ENCODE results near the gene SAP30BP.

The SAP30BP gene

DNA sequence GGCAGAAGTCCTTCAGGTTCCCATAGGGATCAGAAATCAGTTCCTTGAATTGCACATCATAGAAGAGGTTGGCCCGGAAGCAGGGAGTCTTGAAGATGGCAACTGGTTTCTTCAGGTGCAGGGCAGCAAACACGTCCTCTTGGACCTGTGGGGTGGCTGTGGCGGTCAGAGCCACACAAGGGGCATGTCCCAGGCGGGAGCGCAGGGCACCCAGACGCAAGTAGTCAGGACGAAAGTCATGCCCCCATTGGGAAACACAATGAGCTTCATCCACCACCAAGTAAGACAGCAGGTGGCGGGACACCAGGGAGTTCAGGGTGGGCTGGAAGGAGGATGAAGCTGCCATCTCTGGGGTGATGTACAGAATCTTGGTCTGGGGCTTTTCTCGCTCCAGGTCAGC lies 4.6 kb upstream of the SAP30BP start:
- no peak overlapping the region for H3K27ac ChIP-seq (ENCODE audit: insufficient read depth, low read length, poor library complexity, severe bottlenecking)
- H3K36me3 ChIP-seq (ENCODE audit: control insufficient read depth, insufficient read depth, low read length) = peaks cover 22% of the 10 kb centered on the region
- H3K9me3 ChIP-seq (ENCODE audit: control insufficient read depth, low read length) = no peaks in the 10 kb centered on the region
- H3K4me3 ChIP-seq (ENCODE audit: insufficient read depth, low read depth, low read length, poor library complexity, severe bottlenecking) = no peak overlapping the region
- peaks cover 7% of the 10 kb centered on the region for H3K4me1 ChIP-seq (ENCODE audit: control insufficient read depth, insufficient read depth, low read length, poor library complexity, severe bottlenecking)
- DNase-seq = no peak
- H3K27me3 ChIP-seq (replicated peaks; ENCODE audit: control insufficient read depth, insufficient read depth, low read length, poor library complexity, severe bottlenecking) = no peaks in the 10 kb centered on the region

DNA sequence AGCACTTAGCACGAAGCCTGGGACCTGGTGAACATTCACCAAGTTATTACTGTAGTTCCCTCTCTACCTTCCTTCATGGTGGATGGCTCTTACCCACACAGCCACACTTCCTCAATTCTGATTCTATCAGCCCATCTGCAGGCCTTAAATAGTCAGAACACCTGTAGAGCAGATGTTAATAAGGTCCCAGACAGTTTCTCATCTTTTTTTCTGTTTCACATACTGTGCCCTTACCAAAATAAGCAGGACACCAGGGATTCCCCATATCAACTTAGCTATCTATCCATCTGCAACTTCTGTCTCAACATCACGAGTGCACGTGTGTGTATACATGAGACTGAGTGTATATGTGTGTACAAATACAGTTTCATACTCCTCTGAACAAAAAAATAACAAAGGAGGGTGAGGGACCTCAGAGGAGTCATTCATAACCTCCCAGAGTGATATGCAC lies 3.0 kb upstream of the SAP30BP start:
- Histone ChIP-seq H3K4me1 (ENCODE audit: control insufficient read depth, insufficient read depth, low read length, poor library complexity, severe bottlenecking) (peaks cover 14% of the 10 kb centered on the region), H3K36me3 (ENCODE audit: control insufficient read depth, insufficient read depth, low read length) (peaks cover 22% of the 10 kb centered on the region), H3K27me3 (replicated peaks; ENCODE audit: control insufficient read depth, insufficient read depth, low read length, poor library complexity, severe bottlenecking) (no peaks in the 10 kb centered on the region), H3K4me3 (ENCODE audit: insufficient read depth, low read depth, low read length, poor library complexity, severe bottlenecking) (no peak overlapping the region), H3K9me3 (ENCODE audit: control insufficient read depth, low read length) (no peaks in the 10 kb centered on the region), H3K27ac (ENCODE audit: insufficient read depth, low read length, poor library complexity, severe bottlenecking) (no peak overlapping the region)
- DNase-seq = no peak

DNA sequence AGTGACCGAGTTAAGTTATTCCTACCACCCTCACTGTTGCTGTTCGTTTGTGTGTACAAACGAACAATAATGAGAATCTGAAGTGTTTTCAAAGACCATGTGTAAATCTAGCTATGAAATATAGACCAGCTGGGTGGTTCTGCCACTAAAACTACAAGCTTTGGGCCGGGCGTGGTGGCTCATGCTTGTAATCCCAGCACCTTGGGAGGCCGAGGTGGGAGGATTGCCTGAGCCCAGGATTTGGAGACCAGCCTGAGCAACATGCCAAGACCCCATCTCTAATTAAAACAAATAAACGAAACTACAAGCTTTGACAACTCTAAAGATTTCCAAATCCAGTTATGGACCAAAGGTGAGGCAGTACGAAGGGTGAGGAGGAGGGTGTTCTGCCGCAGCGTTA lies 1.2 kb upstream of the SAP30BP start:
- DNase-seq = no peak
- peaks cover 14% of the 10 kb centered on the region for H3K4me1 ChIP-seq (ENCODE audit: control insufficient read depth, insufficient read depth, low read length, poor library complexity, severe bottlenecking)
- no peak overlapping the region for H3K27ac ChIP-seq (ENCODE audit: insufficient read depth, low read length, poor library complexity, severe bottlenecking)
- H3K36me3 ChIP-seq (ENCODE audit: control insufficient read depth, insufficient read depth, low read length) = peaks cover 32% of the 10 kb centered on the region
- H3K27me3 ChIP-seq (replicated peaks; ENCODE audit: control insufficient read depth, insufficient read depth, low read length, poor library complexity, severe bottlenecking) = no peaks in the 10 kb centered on the region
- H3K9me3 ChIP-seq (ENCODE audit: control insufficient read depth, low read length) = no peaks in the 10 kb centered on the region
- H3K4me3 ChIP-seq (ENCODE audit: insufficient read depth, low read depth, low read length, poor library complexity, severe bottlenecking) = no peak overlapping the region

DNA sequence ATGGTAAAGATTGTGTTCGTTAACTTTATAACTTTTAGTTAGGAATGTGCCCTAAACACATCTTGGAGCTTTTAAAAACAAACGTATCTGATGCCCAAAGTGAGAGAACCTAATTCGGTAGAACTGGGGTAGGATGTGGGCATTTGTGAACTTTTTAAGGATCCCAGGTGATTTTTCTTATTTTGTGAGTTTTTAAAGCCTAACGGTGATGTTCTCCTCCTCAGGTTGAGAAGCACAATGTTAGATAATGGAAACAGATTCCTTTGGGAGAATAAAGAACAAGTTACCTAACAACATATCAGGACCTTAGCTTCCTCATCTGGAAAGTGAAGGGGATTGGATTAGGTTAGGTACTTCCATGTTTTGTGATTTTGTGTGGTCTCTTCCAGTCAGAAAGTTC lies 687 bp downstream of the SAP30BP start:
- Histone ChIP-seq H3K4me1 (ENCODE audit: control insufficient read depth, insufficient read depth, low read length, poor library complexity, severe bottlenecking) (peaks cover 14% of the 10 kb centered on the region), H3K36me3 (ENCODE audit: control insufficient read depth, insufficient read depth, low read length) (peaks cover 36% of the 10 kb centered on the region), H3K27ac (ENCODE audit: insufficient read depth, low read length, poor library complexity, severe bottlenecking) (peak overlapping the region; percentile 93), H3K4me3 (ENCODE audit: insufficient read depth, low read depth, low read length, poor library complexity, severe bottlenecking) (peak overlapping the region; percentile 99), H3K9me3 (ENCODE audit: control insufficient read depth, low read length) (no peaks in the 10 kb centered on the region), H3K27me3 (replicated peaks; ENCODE audit: control insufficient read depth, insufficient read depth, low read length, poor library complexity, severe bottlenecking) (no peaks in the 10 kb centered on the region)
- no peak for DNase-seq

DNA sequence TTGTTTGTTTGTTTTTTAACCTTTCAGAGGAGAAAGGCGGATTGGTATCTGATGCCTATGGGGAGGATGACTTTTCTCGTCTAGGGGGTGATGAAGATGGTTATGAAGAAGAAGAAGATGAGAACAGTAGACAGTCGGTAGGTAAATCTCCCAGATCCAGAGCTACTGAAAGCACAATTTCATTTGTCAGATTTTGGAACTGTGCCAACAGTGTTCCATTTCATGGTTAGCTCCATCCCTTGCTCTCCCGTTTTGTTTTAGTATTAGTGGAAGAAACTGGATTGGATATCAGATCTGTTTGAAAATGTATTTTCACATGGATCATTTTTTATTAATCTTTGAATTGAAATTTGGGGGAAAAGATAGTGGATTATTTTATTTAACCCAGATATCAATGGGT lies 1.4 kb downstream of the SAP30BP start:
- no peaks in the 10 kb centered on the region for H3K9me3 ChIP-seq (ENCODE audit: control insufficient read depth, low read length)
- DNase-seq = no peak
- H3K27me3 ChIP-seq (replicated peaks; ENCODE audit: control insufficient read depth, insufficient read depth, low read length, poor library complexity, severe bottlenecking) = no peaks in the 10 kb centered on the region
- no peak overlapping the region for H3K4me3 ChIP-seq (ENCODE audit: insufficient read depth, low read depth, low read length, poor library complexity, severe bottlenecking)
- H3K36me3 ChIP-seq (ENCODE audit: control insufficient read depth, insufficient read depth, low read length) = peaks cover 42% of the 10 kb centered on the region
- H3K4me1 ChIP-seq (ENCODE audit: control insufficient read depth, insufficient read depth, low read length, poor library complexity, severe bottlenecking) = peaks cover 14% of the 10 kb centered on the region
- no peak overlapping the region for H3K27ac ChIP-seq (ENCODE audit: insufficient read depth, low read length, poor library complexity, severe bottlenecking)

DNA sequence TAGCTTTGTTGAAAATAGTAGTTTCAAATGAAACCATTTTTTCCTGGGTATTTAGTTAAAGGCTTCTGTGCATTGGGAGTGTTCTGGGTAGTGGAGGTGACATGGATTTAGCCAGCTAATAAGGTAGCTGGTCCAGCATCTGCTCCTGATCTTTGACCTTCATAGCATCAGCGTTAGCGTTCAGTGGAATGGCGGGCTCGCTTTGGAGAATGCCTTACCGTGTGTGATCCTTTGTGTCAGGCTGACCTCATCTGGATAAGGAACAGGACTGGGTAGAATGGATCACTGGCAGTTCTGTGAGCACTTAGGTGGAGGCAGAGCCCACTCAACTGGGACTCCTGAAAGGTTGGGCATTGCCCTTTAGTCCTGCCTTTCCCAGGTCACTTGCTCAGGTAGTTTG lies 3.7 kb downstream of the SAP30BP start:
- H3K4me1 ChIP-seq (ENCODE audit: control insufficient read depth, insufficient read depth, low read length, poor library complexity, severe bottlenecking) = peaks cover 14% of the 10 kb centered on the region
- no peak overlapping the region for H3K4me3 ChIP-seq (ENCODE audit: insufficient read depth, low read depth, low read length, poor library complexity, severe bottlenecking)
- H3K9me3 ChIP-seq (ENCODE audit: control insufficient read depth, low read length) = no peaks in the 10 kb centered on the region
- H3K27ac ChIP-seq (ENCODE audit: insufficient read depth, low read length, poor library complexity, severe bottlenecking) = no peak overlapping the region
- no peak for DNase-seq
- H3K27me3 ChIP-seq (replicated peaks; ENCODE audit: control insufficient read depth, insufficient read depth, low read length, poor library complexity, severe bottlenecking) = no peaks in the 10 kb centered on the region
- H3K36me3 ChIP-seq (ENCODE audit: control insufficient read depth, insufficient read depth, low read length) = peaks cover 47% of the 10 kb centered on the region

DNA sequence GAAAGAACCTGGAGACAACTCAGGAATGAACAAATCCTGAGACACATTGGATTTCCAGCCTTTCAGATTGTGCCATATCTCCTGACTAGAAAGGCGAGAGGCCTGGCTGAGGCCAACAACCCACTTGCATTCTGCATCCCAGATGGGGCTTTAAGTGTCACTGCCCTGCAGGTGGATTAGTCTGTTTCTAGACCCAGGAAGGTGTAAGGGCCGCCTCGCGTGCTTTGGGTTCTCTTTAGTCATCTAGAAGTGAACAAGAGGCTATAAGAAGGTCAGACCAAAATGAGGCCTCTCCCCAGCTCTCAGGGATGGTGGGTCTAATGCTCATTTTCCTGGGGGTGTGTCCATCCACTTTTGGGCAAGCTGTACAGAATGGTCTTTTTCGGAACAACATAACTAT lies 4.9 kb downstream of the SAP30BP start:
- Histone ChIP-seq H3K4me1 (ENCODE audit: control insufficient read depth, insufficient read depth, low read length, poor library complexity, severe bottlenecking) (peaks cover 7% of the 10 kb centered on the region), H3K27ac (ENCODE audit: insufficient read depth, low read length, poor library complexity, severe bottlenecking) (no peak overlapping the region), H3K4me3 (ENCODE audit: insufficient read depth, low read depth, low read length, poor library complexity, severe bottlenecking) (no peak overlapping the region), H3K36me3 (ENCODE audit: control insufficient read depth, insufficient read depth, low read length) (peaks cover 53% of the 10 kb centered on the region), H3K9me3 (ENCODE audit: control insufficient read depth, low read length) (no peaks in the 10 kb centered on the region), H3K27me3 (replicated peaks; ENCODE audit: control insufficient read depth, insufficient read depth, low read length, poor library complexity, severe bottlenecking) (no peaks in the 10 kb centered on the region)
- DNase-seq = no peak

DNA sequence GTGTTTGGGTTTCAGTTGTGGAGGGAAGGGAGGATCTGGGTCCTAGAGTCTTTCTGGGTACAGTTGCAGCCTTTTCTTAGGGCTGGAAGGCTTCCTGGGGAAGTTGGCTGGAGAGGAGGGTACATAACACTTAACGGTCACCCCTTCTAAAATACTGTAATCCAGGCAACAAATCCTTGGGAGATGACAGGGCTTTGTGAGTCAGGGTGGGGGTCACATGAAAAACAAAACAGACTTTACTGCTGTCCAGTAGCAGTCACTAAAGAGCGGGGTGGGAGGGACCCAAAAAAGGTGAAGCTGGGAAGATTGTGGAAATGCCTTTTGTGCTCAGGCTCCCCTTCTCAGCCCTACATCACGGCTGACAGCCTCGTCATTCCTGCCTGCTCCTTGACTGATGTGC lies 6.3 kb downstream of the SAP30BP start:
- peaks cover 59% of the 10 kb centered on the region for H3K36me3 ChIP-seq (ENCODE audit: control insufficient read depth, insufficient read depth, low read length)

DNA sequence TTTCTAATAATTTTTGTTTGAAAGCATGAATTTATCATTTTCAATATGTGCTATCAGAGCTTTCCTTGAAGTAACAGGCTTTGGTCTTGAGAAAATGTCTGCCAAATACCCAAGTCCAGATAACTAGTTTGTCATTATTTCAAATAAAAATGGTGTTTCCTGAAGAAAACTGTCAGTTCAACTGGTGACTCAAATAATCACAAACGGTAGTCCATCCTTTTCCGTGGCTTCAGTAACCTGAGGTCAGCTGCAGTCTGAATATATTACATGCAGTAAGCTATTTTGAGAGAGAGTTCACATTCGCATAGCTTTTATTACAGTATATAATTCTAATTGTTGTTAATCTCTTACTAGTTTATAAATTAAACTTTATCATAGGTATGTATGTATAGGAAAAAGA lies 9.3 kb downstream of the SAP30BP start:
- no peak overlapping the region for H3K27ac ChIP-seq (ENCODE audit: insufficient read depth, low read length, poor library complexity, severe bottlenecking)
- H3K27me3 ChIP-seq (replicated peaks; ENCODE audit: control insufficient read depth, insufficient read depth, low read length, poor library complexity, severe bottlenecking) = no peaks in the 10 kb centered on the region
- no peak overlapping the region for H3K4me3 ChIP-seq (ENCODE audit: insufficient read depth, low read depth, low read length, poor library complexity, severe bottlenecking)
- H3K36me3 ChIP-seq (ENCODE audit: control insufficient read depth, insufficient read depth, low read length) = peaks cover 58% of the 10 kb centered on the region
- DNase-seq = no peak
- H3K4me1 ChIP-seq (ENCODE audit: control insufficient read depth, insufficient read depth, low read length, poor library complexity, severe bottlenecking) = no peaks in the 10 kb centered on the region
- H3K9me3 ChIP-seq (ENCODE audit: control insufficient read depth, low read length) = no peaks in the 10 kb centered on the region

More for the DNA sequence above, 6.3 kb downstream of the SAP30BP start:
- no peaks in the 10 kb centered on the region for H3K4me1 ChIP-seq (ENCODE audit: control insufficient read depth, insufficient read depth, low read length, poor library complexity, severe bottlenecking)
- H3K9me3 ChIP-seq (ENCODE audit: control insufficient read depth, low read length) = no peaks in the 10 kb centered on the region
- no peak overlapping the region for H3K27ac ChIP-seq (ENCODE audit: insufficient read depth, low read length, poor library complexity, severe bottlenecking)
- DNase-seq = no peak
- H3K27me3 ChIP-seq (replicated peaks; ENCODE audit: control insufficient read depth, insufficient read depth, low read length, poor library complexity, severe bottlenecking) = no peaks in the 10 kb centered on the region
- H3K4me3 ChIP-seq (ENCODE audit: insufficient read depth, low read depth, low read length, poor library complexity, severe bottlenecking) = no peak overlapping the region

DNA sequence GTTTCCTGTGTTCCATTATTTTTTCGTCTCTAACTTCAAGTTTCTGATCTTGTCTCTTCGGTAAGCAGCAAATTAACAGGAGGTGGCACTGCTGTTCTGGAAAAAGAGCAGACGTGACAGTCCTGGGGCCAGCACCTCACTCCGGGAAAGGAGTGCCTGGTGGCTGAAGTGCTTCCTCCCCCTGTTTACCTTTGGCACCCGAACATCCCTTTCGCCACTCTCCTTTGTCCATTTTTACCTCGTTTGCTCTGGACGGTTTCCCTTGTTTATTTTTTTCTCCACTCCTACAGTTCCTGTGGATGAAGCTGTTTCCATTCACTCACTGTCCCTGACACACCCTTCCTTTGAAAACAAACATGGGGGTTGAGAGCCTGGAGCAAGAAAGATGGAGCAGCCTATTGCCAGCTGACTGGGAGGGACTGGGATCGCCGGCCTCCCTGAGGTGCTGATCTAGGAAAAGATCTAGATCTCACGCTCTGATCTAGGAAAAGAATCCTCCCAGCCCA lies 12.6 kb downstream of the SAP30BP start:
- Histone ChIP-seq H3K36me3 (ENCODE audit: control insufficient read depth, insufficient read depth, low read length) (peaks cover 36% of the 10 kb centered on the region), H3K4me1 (ENCODE audit: control insufficient read depth, insufficient read depth, low read length, poor library complexity, severe bottlenecking) (no peaks in the 10 kb centered on the region), H3K27me3 (replicated peaks; ENCODE audit: control insufficient read depth, insufficient read depth, low read length, poor library complexity, severe bottlenecking) (no peaks in the 10 kb centered on the region), H3K9me3 (ENCODE audit: control insufficient read depth, low read length) (no peaks in the 10 kb centered on the region), H3K27ac (ENCODE audit: insufficient read depth, low read length, poor library complexity, severe bottlenecking) (no peak overlapping the region), H3K4me3 (ENCODE audit: insufficient read depth, low read depth, low read length, poor library complexity, severe bottlenecking) (no peak overlapping the region)
- DNase-seq = no peak
